Activated CD4-positive, alpha-beta T cell treated with anti-CD3 and anti-CD28 coated beads, Interleukin-2, Interleukin-4, amounts not matched to agents 100 ng/mL and 50 ng/mL, durations not matched to agents 16 hours and 8 hours (primary cell): ENCODE measurements around the gene SPEN.
"Not testable (repeated sequence)": the region's sequence is repeated elsewhere in the genome, so short reads cannot be mapped to it uniquely, and the experiment has no call there.

Experiments used
- DNase-seq: peaks from one replicate; pipeline ENCODE4 v3.0.0-alpha.2; 2020; ENCODE audit warnings: low spot score

SPEN gene

GRCh38 chr1:15960808-15961207, 113.3 kb downstream of the SPEN start:
- no peak for DNase-seq

DNA sequence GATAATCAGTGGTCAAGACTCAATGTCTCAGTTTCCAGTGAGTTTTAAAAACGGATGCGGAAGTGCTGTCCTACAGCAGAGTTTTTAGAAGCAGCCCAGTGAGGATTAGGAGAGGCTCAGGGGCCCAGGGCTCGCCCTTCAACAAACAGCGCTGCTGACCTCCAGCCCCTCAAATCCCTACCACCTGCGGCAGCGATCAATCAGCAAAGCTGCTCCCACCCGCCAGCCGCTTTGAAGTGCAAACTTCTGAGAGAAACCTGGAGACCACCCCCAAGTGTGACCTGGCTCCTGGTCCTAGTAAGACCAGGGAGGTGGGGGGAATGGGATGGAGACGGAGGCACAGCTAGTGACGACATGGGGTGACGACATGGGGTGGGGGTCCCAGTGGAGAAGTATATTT, 114.0 kb downstream of the SPEN start:
- no peak for DNase-seq

- DNase-seq: no peak
Measured at GRCh38 chr1:15962176-15962575, 114.7 kb downstream of the SPEN start.

DNA sequence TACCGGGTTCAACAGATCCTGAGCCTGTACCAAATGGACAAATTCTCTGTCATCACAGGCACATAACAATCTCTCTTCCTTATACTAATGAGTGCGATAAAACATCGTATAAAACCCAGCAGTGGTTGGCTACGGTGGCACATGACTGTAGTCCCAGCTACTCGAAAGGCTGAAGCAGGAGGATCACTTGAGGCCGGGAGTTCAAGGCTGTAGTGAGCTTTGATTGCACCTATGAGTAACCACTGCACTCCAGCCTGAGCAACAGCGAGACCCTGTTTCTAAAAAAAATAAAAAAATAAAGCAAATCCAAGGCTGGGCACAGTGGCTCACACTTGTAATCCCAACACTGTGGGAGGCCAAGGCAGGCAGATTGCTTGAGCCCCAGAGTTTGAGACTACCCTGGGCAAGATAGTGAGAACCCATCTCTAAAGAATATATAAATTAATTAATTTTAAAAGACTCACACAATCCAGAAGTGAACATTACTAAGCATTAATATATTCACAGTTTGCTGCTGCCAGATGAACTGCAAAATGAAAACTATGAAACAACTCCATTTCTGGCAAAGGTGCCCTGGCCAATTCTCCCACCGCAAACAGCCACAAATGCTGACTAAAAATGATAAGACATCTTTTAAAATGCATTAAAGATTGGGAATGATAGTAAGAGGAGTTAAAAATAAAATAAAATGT, 115.3 kb downstream of the SPEN start:
- no peak for DNase-seq

- no peak for DNase-seq
Measured at GRCh38 chr1:15963363-15963967, 116.0 kb downstream of the SPEN start.

DNA sequence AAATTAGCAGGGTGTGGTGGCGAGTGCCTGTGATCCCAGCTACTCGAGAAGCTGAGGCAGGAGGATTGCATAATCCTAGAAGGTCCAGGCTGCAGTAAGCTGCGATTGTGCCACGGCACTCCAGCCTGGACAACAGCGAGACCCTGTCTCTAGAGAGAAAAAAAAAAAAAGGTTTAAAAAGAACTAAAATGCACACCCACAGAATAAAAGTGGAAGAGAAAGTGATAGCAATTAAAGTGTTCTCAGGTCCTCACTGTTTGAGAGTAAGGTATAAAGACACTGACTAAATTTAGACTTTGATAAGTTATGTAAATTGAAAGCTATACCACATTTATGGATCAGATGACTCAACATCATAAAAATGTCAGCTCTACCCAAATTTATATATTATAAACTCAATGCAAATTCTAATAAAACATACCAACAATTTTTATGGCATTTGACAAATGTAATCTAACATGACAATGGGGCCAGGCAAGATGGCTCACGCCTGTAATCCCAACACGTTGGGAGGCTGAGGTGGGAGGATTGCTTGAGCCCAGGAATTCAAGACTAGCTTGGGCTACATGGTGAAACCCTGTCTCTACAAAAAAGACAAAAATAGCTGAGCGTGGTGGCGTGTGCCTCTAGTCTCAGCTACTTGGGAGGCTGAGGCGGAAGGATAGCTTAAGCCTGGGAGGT, 116.6 kb downstream of the SPEN start:
- DNase-seq: no peak

- DNase-seq: peak; percentile 81
Measured at GRCh38 chr1:15965228-15965767, 117.8 kb downstream of the SPEN start.

DNA sequence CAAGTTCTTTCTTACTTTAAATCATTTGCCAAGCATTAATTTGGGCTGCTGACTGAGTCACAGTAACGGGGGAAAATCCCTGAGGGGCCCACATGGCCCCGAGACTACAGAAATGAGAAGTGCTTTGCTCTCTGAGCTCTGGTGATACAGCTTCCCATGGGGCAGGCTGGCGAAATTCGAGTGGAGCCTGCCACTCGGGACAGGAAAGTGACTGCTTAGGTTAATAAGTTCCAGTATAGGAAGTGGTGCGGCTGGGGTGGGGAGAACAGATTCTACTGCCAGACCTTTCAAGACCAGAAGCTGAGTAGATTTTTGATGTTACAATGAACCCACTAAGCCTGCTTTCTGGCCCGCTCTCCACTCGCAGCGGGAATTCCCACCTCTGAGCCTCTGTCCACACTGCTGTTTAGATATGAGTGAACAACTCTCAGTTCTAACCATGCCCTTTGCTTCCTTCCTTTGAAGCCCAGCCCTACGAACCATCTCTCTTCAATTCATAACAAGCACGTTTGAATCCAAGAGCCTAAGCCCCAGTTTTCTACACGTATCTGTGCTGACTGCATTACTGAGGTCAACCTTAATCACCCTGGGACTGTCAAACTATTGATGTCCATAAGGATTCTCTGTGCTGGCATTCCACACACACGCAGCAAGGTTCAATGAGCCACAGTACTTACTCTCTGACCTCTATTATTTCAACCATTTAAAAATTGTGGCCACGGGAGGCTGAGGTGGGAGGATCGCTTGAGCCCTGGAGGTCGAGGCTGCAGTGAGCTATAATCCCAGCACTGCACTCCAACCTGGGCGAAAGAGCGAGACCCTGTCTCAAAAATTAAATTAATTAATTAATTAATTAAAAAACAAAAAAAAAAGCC, 118.8 kb downstream of the SPEN start:
- peak; percentile 94 for DNase-seq

GRCh38 chr1:15966956-15967344, 119.4 kb downstream of the SPEN start:
- DNase-seq: no peak

DNA sequence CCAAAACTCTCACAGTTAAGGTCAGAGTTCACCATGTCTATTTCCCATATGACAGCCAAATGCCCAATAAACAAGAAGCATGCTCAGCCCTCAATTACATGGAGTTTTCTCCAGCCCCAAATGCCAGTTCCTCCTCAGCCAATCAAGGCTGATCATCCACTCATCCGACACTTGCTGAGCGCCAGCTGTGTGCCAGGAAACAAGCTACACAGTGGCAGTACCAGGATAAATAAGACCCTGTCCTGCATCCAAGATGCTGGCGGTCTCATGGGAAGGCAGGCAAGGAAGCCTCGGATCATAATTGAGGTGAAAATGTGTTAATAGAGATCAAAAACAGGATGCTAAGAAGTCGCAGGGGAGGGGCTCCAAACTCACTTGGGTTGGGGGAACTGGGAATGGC, 120.7 kb downstream of the SPEN start:
- DNase-seq: no peak

DNA sequence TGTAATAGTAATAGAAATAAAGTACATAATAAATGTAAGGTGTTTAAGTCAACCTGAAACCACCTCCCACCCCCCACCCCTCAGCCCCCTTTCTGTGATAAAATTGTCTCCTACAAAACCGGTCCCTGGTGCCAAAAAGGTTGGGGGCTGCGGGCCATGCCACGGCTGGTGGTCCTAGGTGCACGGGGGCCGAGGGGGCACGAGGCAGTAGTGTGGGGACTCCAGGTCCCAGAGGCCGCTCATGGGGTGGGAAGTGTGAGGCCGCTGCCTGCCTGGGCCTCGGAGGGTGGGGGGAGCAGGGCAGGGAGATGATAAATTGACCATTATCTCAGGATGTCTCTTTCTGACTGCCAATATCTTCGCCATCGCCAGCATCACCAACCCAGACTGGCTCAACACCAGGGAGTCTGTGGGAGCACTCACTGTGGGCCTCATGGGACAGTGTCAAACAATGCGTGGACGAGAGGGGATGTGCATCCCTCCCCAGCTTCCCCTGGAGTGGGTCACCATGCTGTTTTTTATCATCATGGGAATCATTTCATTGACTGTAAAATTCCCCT, 121.9 kb downstream of the SPEN start:
- DNase-seq: no peak

GRCh38 chr1:15970911-15971310, 123.4 kb downstream of the SPEN start:
- DNase-seq: no peak

- no peak for DNase-seq
Measured at GRCh38 chr1:15972409-15972808, 124.9 kb downstream of the SPEN start.

GRCh38 chr1:15973772-15974171, 126.3 kb downstream of the SPEN start:
- DNase-seq: no peak

DNA sequence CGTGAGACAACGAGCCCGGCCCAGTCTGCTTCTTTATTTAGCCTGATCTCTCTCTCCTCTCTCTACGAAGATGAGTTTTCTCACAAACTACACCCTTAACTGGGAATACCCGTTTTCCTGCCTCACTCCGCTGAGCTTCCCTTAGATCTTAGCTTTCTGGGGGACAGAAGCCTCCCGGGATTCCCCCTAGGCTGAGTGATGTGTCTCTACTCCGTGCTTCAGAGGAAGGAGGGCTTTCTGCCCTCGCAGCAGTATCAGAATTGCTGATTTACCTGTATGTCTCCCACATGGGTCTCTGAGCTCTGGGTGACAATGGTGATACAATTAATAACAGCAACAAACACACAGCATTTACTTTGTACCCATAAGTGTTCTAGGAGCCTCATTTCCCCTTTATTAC, 127.3 kb downstream of the SPEN start:
- peak; percentile 51 for DNase-seq

DNA sequence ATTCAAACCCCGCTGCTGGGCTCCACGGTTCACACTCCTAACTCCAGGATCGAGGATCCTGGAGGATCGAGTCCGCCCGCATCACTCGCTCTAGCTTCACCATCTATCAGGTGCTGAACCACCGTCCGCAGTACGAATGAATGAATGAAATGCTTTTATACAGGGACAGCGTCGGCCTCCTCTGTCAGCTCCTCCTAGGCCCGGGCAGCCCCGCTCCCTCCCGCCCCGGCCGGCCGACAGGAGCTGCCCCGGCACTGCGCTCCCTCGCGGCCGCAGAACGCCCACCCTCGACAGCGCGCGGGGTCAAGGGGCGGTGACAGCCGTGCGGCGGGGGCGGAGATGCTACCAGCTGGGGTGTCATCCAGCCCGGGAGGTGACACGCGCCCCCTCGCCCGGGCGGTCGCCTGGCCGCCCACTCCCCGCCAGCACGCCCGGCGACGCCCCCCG, 127.9 kb downstream of the SPEN start:
- peak; percentile 71 for DNase-seq

GRCh38 chr1:15975805-15976680, 128.5 kb downstream of the SPEN start, which contains the start of gene ZBTB17:
ZBTB17 (minus strand) TSS chr1:15976101; CDS start chr1:15948495, 27,606 bp downstream.
- peak; percentile 95 for DNase-seq

DNA sequence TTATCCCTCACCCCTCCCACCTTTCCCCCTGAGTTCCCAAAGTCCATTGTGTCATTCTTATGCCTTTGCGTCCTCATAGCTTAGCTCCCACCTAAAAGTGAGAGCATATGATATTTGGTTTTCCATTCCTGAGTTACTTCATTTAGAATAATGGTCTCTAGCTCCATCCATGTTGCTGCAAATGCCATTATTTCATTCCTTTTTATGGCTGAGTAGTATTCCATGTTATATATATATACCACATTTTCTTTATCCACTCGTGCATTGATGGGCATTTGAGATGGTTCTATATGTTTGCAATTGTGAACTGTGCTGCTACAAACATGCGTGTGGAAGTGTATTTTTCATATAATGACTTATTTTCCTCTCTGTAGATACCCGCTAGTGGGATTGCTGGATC, 130.4 kb downstream of the SPEN start:
- DNase-seq: not testable (repeated sequence)

DNA sequence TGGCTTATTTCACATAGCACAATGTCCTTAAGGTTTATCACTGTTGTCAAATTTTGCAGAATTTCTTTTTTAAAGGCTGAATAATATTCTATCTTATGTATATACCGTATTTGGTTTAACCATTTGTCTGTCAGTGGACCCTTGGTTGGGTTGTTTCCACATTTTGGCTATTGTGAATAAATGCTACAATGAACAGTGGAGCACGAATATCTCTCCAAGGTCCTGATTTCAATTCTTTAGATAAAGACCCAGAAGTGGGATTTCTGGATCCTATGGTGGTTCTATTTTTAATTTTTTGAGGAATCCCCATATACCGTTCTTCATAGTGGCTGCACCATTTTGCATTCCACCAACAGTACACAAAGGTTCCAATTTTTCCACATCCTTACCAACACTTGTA, 134.2 kb downstream of the SPEN start:
- DNase-seq: no peak

DNA sequence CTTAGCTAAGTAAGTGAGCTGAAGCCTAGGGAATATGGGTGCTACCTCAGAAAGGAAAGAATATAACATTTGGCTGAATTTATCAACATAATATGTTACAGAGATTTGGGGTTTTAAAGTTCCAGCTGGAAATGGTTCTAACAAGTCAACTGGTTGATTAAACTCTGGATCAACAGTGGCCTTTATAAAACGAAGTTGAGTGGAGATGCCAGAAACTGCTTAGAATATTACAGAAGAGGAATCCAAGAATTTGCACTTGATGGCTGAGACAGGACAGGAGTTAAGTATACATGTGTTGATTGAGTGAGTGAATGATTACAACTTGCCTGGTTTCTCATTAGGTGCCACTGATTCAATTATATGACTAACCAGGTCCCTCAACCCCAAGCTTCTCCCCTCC, 135.8 kb downstream of the SPEN start:
- DNase-seq: no peak
